OCI-LY3 (cell line): ENCODE data around the gene CASZ1.

ENCODE experiments used
- EZH2phosphoT487 ChIP-seq: fragments of 200-600 bp; shearing (Covaris generic); IDR thresholded peaks from 2 replicates; pipeline ENCODE4 v1.6.1; 2018; ENCODE audit warnings: antibody characterized with exemption, mixed run types, low read depth
- TF ChIP-seq, protein P1 (sequence below): fragments of 200-600, 300-600 bp; sonication (generic); IDR thresholded peaks from 2 replicates; pipeline ENCODE4 v1.5.1; 2014; ENCODE audit warnings: antibody characterized with exemption, low read length, low read depth

DNA sequence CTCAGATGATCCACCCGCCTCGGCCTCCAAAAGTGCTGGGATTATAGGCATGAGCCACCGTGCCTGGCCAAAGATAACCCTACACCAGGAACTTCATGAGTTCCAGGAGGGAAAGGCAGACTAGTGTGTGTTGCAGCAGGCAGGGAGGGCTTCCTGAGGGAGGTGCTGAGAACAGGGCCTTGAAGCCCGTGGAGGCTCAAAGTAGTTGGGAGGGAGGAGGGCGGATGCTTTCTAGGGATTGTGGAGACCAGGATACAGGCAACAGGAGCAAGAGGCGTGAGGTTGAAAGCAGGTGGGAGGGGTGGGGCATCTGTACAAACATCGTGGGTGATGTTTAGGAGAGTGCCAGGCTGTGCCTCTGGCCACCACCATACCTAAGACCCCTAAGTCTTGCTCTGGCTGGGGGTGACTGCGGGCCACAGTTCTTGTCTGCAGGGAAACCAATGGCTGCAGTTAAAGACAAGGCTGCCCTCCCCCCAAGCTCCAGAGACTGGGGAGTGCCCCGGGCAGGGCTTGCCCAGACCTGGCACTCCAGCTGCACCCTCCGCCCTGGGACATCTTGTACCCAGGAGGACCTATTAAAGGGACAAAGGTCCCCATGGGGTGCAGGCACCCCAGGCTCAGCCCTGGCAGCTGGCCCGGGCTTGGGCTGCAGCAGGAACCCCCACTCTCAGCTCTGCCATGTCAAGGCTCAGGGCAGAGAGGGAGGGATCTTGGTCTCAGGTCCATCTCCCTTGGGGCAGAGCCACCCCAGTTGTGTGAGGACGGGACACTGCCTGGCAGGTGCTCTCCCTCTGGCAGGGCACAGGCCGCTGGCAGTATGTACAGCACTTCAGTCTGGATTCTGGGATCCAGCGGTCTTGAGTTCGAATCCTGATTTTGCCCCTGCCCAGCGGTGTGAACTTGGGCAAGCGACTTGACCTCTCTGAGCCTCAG, 22.1 kb upstream of the CASZ1 start:
- TF ChIP-seq, protein P1, sequence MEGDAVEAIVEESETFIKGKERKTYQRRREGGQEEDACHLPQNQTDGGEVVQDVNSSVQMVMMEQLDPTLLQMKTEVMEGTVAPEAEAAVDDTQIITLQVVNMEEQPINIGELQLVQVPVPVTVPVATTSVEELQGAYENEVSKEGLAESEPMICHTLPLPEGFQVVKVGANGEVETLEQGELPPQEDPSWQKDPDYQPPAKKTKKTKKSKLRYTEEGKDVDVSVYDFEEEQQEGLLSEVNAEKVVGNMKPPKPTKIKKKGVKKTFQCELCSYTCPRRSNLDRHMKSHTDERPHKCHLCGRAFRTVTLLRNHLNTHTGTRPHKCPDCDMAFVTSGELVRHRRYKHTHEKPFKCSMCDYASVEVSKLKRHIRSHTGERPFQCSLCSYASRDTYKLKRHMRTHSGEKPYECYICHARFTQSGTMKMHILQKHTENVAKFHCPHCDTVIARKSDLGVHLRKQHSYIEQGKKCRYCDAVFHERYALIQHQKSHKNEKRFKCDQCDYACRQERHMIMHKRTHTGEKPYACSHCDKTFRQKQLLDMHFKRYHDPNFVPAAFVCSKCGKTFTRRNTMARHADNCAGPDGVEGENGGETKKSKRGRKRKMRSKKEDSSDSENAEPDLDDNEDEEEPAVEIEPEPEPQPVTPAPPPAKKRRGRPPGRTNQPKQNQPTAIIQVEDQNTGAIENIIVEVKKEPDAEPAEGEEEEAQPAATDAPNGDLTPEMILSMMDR, result no peak
- no peak for TF ChIP-seq EZH2phosphoT487
